Muscle layer of duodenum (tissue), 2 donors: ENCODE results near the gene GGT7.

Experiments
- H3K27ac ChIP-seq: one replicate; pipeline ENCODE4 v1.7.0; 2013; ENCODE audit warnings: mild to moderate bottlenecking, low read length
- H3K27me3 ChIP-seq: one replicate; pipeline ENCODE4 v1.7.0; 2013; ENCODE audit warnings: low read depth, mild to moderate bottlenecking, control low read depth, low read length
- H3K36me3 ChIP-seq, 2 donors: one replicate each; pipeline ENCODE4 v1.7.0; 2013; ENCODE audit warnings: low read length in 2 of 2, control low read depth in 1 of 2, mild to moderate bottlenecking in 1 of 2; ENCODE audit not compliant: insufficient read depth in 2 of 2, control insufficient read depth in 1 of 2
- H3K4me1 ChIP-seq, 2 donors: one replicate each; pipeline ENCODE4 v1.7.0; 2013; ENCODE audit warnings: low read length in 2 of 2, mild to moderate bottlenecking in 2 of 2, control low read depth in 1 of 2, moderate library complexity in 1 of 2; ENCODE audit not compliant: insufficient read depth in 2 of 2, control insufficient read depth in 1 of 2
- H3K4me3 ChIP-seq, 2 donors: one replicate each; pipeline ENCODE4 v1.7.0; 2013; ENCODE audit warnings: low read length in 2 of 2, low read depth in 1 of 2, mild to moderate bottlenecking in 1 of 2
- H3K9me3 ChIP-seq, 2 donors: one replicate each; pipeline ENCODE4 v1.7.0; 2013; ENCODE audit warnings: low read length in 2 of 2, control low read depth in 1 of 2, mild to moderate bottlenecking in 1 of 2; ENCODE audit not compliant: control insufficient read depth in 1 of 2
- donor health status: healthy.

GGT7 gene

DNA sequence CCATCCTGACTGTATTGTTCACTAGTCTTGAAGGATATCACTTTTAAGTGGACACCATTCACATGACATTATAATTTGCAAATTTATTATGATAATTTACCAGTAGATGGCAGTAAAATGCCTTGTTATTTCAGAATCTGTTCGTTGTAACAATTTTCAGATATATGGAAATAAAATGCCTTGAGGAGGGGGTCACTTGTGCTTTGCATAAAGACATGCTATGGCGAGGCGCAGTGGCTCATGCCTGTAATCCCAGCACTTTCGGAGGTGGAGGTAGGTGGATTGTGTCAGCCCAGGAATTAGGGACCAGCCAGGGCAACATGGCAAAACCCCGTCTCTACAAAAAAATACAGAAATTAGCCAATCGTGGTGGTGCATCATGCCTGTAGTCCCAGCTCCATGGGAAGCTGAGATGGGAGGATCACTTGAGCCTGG lies 38.2 kb downstream of the GGT7 start:
- Histone ChIP-seq H3K9me3 (no peaks in the 10 kb centered on the region), H3K27me3 (no peaks in the 10 kb centered on the region), H3K4me3 (no peak overlapping the region), H3K27ac (no peak overlapping the region), H3K36me3 (no peaks in the 10 kb centered on the region), H3K4me1 (no peaks in the 10 kb centered on the region)

DNA sequence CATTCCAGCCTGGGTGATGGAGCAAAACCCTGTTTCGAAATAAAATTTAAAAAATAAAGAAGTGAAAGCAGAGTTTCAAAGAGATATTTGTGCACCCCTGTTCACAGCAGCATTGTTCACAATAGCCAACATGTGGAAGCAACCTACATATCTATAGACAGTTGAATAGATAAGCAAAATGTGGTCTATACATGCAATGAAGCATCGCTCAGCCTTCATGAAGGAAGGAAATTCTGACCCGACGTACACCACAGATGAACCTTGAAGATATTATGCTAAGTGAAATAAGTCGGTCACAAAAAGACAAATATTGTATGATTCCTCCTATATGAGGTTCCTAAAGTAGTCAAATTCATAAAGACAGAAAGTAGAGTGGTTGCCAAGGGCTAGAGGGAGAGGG lies 40.7 kb downstream of the GGT7 start:
- Histone ChIP-seq H3K4me1 (no peaks in the 10 kb centered on the region), H3K27ac (no peak overlapping the region), H3K9me3 (no peaks in the 10 kb centered on the region)

DNA sequence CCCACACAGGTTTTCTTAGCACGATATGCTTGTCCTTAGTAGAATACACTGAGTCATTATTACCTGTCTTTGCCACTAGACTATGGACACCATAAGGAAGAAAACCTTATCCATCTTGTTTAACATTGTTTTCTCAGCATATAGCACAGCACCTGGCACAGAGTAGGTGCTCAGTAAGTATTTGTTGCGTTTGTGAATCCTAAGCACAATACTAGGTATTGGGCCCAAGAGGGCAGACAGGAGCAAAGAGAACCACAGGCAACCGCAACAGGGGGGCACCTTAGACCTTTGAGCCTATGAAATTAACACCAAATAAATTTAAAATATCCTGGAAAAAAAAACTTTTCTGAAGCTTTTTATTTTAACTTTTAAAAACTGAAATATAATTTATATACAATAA lies 43.5 kb downstream of the GGT7 start:
- Histone ChIP-seq H3K4me3 (no peak overlapping the region), H3K36me3 (no peaks in the 10 kb centered on the region), H3K27ac (no peak overlapping the region), H3K9me3 (no peaks in the 10 kb centered on the region), H3K27me3 (no peaks in the 10 kb centered on the region), H3K4me1 (peaks cover 0 to 10% of the 10 kb centered on the region in 2 donors)

More for the DNA sequence above, 40.7 kb downstream of the GGT7 start:
- H3K27me3 ChIP-seq: no peaks in the 10 kb centered on the region
- no peak overlapping the region for H3K4me3 ChIP-seq
- H3K36me3 ChIP-seq: no peaks in the 10 kb centered on the region

DNA sequence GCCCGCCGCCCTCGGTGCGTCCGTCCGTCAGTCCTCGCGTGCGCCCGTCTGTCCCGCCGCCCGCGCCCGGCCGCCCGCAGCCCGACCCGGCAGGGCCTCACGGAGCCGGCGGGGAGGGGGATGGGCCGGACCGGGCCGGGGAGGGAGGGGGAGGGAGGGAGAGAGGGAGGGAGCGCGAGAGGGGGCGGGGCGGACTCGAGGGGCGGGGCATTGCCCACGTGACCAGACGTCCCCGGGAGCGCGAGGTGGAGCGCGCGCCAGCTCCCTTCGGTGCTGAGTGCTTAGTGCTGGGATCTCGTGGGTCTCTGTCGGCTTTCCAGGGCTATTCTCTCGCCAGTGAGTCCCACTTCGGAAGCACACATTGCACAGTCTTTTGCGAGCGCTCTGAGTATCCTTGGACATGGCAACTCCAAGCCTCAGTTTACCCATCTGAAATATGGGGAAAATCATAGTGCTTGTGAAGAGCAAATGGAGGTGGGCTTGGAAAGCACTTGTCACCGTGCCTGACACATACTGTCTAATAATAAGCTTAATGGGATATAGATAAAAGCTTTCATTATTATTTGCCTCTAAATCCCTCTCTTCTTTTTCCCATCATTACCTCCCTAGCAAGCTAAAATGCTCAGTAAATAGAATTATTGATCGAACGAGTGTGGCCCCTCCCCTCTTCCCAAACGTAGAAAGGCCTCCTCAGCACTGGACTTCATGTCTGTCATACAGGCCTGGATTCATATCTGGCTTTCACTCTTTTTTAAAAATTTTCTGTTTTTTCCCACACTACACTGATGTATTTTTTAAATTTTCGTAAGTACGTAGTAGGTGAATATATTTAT lies 46.9 kb downstream of the GGT7 start, which contains the start of gene NCOA6:
NCOA6 (minus strand) TSS at position 122 of the 833 bp plus-strand sequence. CDS start 43,296 bp downstream, outside the sequence.
- Histone ChIP-seq H3K4me1 (peaks cover 0 to 31% of the 10 kb centered on the region in 2 donors), H3K36me3 (no peaks in the 10 kb centered on the region), H3K4me3 (peak within 1 kb of the TSS; percentile 84 to 96)

DNA sequence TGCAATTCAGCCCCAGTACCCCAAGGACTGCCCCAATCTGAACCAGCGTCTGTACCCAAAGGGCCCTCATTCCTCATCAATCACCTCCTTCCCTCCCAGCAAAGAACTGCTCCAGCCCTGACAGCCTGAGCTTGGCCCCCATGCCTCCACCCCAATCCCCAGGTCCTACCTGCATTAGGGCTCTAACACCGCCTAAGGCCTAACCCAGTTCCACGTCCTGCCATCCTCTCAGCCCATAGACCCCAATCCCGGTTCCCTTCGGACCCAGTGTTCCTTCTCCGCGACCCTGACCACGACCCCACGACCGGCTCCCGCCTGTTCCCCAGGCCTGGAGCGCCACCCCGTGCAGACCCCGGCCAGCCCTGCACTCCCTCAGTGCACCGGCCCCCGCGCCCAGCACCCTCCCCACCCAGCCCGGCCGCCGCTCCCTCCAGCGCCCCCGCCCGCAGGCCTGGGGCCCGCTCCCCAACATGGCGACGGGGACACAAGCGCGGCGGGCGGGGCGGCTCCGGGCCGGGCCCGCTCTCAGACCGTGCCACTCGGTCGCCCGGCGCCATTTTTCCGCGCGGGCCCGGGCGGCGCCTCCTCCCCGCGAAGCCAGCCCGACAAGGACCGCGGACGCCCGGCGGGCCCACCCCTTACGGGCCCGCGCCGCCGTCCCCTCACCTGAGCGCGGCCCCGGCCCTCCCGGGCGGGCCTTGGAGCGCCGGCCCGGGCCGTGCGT lies 47.7 kb downstream of the GGT7 start:
- Histone ChIP-seq H3K4me3 (peak overlapping the region; percentile 84 to 96), H3K9me3 (no peaks in the 10 kb centered on the region), H3K4me1 (peaks cover 0 to 31% of the 10 kb centered on the region in 2 donors), H3K27ac (peak overlapping the region; percentile 87), H3K27me3 (no peaks in the 10 kb centered on the region), H3K36me3 (no peaks in the 10 kb centered on the region)

More for the DNA sequence above, 46.9 kb downstream of the GGT7 start, which contains the start of gene NCOA6:
- Histone ChIP-seq H3K27ac (peak within 1 kb of the TSS; percentile 87), H3K9me3 (no peaks in the 10 kb centered on the region), H3K27me3 (no peaks in the 10 kb centered on the region)

DNA sequence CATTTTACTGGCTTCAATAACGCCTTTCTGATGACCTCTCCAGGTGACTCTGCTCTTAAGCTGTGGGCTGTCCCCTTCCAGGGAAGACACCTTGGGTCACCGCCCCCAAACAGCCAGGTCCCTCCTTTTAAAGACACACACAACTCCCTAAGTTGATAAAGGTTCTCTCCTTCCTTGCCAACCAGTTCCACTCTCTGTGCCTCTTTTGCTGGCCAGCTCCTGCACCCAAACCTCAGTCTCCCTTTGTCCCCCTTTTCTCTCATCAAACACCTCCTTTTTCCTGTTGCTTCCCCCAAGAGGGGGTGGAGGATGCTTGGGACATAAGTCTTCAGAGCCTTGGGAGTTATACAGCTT lies 48.2 kb downstream of the GGT7 start:
- Histone ChIP-seq H3K9me3 (no peaks in the 10 kb centered on the region), H3K27ac (peak overlapping the region; percentile 87), H3K4me1 (peaks cover 0 to 31% of the 10 kb centered on the region in 2 donors), H3K27me3 (no peaks in the 10 kb centered on the region), H3K4me3 (peak overlapping the region; percentile 84 to 96), H3K36me3 (no peaks in the 10 kb centered on the region)

DNA sequence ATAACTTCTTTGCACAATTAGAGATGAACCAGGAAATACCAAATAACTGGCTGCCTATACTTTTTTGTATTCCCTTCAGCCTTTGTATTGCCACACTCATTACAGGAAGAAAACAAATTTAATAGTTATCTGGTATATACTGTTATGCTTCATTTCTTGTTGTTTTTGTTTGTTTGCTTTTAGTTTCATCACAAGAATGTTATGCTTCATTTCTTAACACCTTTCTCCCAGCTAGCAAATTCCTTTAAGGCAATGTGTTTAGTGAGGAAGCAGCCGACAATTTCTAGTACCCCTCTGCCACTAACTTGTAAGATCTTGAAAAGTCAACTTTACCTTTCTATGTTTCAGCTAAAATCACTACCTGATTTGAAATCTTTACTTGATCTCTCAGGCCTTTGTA lies 48.6 kb downstream of the GGT7 start:
- H3K27ac ChIP-seq: peak overlapping the region; percentile 87
- peak overlapping the region; percentile 84 to 96 for H3K4me3 ChIP-seq
- no peaks in the 10 kb centered on the region for H3K27me3 ChIP-seq
- no peaks in the 10 kb centered on the region for H3K9me3 ChIP-seq
- H3K36me3 ChIP-seq: no peaks in the 10 kb centered on the region
- H3K4me1 ChIP-seq: peaks cover 0 to 31% of the 10 kb centered on the region in 2 donors

DNA sequence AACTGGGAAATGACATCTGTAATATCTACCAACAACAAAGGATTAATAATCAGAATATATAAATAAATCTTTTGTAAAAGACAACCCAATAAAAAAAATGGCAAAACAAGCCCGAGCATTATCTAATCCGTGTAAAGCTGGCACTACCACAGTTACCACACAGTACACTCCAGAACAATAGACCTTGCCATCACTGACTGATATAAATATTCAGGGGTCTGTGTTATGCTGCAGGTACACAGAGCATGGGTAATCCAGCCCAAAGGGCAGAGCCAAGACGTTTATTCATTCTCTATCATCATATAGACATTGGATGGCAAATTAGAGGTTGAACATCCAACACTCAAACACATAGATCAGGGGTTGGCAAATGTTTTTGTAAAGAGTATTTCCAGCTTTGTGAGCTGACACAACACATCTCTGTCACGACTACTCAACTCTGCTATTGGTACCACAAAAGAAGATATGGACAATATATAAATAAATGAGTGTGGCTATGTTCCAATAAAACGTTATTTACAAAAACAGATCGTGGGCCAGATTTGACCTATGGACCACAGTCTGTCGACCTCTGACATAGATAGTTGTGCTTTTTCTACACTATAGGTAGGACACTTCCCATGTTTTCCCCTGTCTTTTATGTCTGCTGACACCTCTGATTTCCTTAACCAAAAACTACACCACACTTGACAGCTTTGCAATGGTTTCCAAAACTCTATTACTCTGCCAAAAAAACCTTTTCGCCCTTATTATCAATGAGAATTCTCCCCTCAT lies 51.7 kb downstream of the GGT7 start:
- H3K4me1 ChIP-seq: peaks cover 0 to 47% of the 10 kb centered on the region in 2 donors
- H3K9me3 ChIP-seq: no peaks in the 10 kb centered on the region
- no peaks in the 10 kb centered on the region for H3K36me3 ChIP-seq
- no peak overlapping the region for H3K4me3 ChIP-seq
- no peaks in the 10 kb centered on the region for H3K27me3 ChIP-seq
- no peak overlapping the region for H3K27ac ChIP-seq

DNA sequence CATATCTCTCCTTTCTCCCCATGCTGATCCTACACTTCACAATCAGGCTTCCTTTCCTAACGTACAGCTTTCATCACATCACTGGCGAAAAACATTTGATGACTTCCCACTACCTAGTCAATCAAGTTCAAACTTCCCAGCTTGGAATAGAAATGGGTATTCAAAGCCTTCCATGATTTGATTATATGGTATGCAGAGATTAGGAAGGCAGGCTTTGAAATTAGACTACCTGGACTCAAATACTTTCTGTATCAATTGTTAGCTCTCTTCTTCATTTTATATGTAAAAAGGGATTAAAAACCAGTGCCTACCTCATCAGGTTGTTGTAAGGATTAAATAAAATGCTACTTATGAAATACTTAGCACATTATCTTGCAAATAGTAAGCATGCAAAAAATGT lies 54.9 kb downstream of the GGT7 start:
- H3K4me1 ChIP-seq: peaks cover 0 to 25% of the 10 kb centered on the region in 2 donors
- H3K36me3 ChIP-seq: no peaks in the 10 kb centered on the region
- H3K9me3 ChIP-seq: no peaks in the 10 kb centered on the region
- H3K27me3 ChIP-seq: no peaks in the 10 kb centered on the region
- no peak overlapping the region for H3K27ac ChIP-seq
- no peak overlapping the region for H3K4me3 ChIP-seq

DNA sequence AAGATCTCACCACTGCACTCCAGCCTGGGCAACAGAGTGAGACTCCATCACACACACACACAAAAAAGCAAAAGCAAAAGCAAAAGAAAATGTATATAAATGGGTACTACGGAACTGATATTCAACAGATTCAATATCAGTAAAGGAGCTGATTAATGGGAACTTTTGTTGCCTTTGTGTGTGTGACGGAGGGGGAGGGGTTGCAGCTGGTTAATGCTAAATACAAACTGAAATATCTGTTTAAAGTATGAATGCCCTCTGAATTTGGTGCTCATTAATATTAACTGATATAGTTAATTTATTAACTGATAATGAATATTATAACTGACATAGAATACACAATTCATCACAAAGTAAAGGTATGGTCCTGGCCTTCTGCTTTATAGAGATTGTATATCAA lies 55.6 kb downstream of the GGT7 start:
- Histone ChIP-seq H3K9me3 (no peaks in the 10 kb centered on the region), H3K4me1 (peaks cover 0 to 18% of the 10 kb centered on the region in 2 donors), H3K36me3 (no peaks in the 10 kb centered on the region), H3K27ac (no peak overlapping the region), H3K27me3 (no peaks in the 10 kb centered on the region), H3K4me3 (no peak overlapping the region)

DNA sequence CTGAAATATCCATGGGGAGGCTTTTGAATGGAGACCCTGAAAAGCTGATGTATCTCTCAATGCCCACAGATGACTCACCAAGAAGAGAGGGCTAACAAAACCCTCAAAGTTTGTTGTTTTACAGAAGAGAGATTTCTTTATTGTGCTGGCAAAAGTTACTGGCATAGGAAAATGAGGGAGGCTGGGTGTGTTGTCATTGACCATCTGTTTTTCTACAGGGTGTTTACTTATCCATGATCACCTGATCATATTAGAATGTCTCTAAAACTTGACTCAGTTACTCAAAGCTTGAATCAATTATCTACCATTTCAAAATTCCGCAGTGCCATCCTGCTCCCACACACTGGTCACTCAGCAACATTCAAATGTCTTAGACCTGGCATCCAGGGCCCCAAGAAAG lies 57.0 kb downstream of the GGT7 start:
- Histone ChIP-seq H3K4me3 (no peak overlapping the region), H3K27me3 (no peaks in the 10 kb centered on the region), H3K9me3 (no peaks in the 10 kb centered on the region), H3K27ac (no peak overlapping the region), H3K4me1 (peaks cover 0 to 17% of the 10 kb centered on the region in 2 donors), H3K36me3 (no peaks in the 10 kb centered on the region)
